HG02943 (cell line): ENCODE data around the gene PCP2.
"Not testable (repeated sequence)": the region's sequence is repeated elsewhere in the genome, so short reads cannot be mapped to it uniquely, and the experiment has no call there.

Experiments
- ATAC-seq: cut with Tn5 transposase; IDR thresholded peaks from one replicate; pipeline ENCODE4 v1.9.1; 2021; ENCODE audit warnings: mild to moderate bottlenecking, low read depth, moderate library complexity; ENCODE audit not compliant: unreplicated experiment

Gene PCP2

GRCh38 chr19:7662657-7663056 is 29.1 kb upstream of the PCP2 start:
- ATAC-seq, result no peak

GRCh38 chr19:7661744-7662538 is 28.4 kb upstream of the PCP2 start:
- no peak for ATAC-seq

- ATAC-seq, result no peak
These were observed 24.7 kb upstream of the PCP2 start for GRCh38 chr19:7658219-7658686.

GRCh38 chr19:7657131-7657751 is 23.7 kb upstream of the PCP2 start:
- no peak for ATAC-seq

GRCh38 chr19:7655581-7655980 is 22.1 kb upstream of the PCP2 start:
- no peak for ATAC-seq

GRCh38 chr19:7654401-7654800 is 20.9 kb upstream of the PCP2 start:
- ATAC-seq, result no peak

- no peak for ATAC-seq
These were observed 18.6 kb upstream of the PCP2 start for GRCh38 chr19:7652061-7652641.

- ATAC-seq, result no peak
These were observed 16.6 kb upstream of the PCP2 start for GRCh38 chr19:7650148-7650547.

GRCh38 chr19:7648265-7649014 is 14.9 kb upstream of the PCP2 start:
- ATAC-seq, result no peak

- ATAC-seq, result no peak
These were observed 13.6 kb upstream of the PCP2 start for GRCh38 chr19:7647156-7647555.

- no peak for ATAC-seq
These were observed 12.8 kb upstream of the PCP2 start for GRCh38 chr19:7646426-7646700.

GRCh38 chr19:7645656-7646425 is 12.3 kb upstream of the PCP2 start:
- no peak for ATAC-seq

- no peak for ATAC-seq
These were observed 11.6 kb upstream of the PCP2 start for GRCh38 chr19:7645163-7645562.

- no peak for ATAC-seq
These were observed 11.0 kb upstream of the PCP2 start for GRCh38 chr19:7644550-7644877.

GRCh38 chr19:7643629-7644549 is 10.4 kb upstream of the PCP2 start:
- ATAC-seq, result not testable (repeated sequence)

GRCh38 chr19:7643031-7643415 is 9.5 kb upstream of the PCP2 start:
- ATAC-seq, result no peak

GRCh38 chr19:7642295-7643030 is 8.9 kb upstream of the PCP2 start:
- ATAC-seq, result no peak

GRCh38 chr19:7641290-7642276 is 8.1 kb upstream of the PCP2 start:
- no peak for ATAC-seq
